WTC11 (cell line): ENCODE results near the gene CACYBP.

Experiments used
- CBFB ChIP-seq: sonication (generic); formaldehyde crosslinking; IDR thresholded peaks from 2 replicates; pipeline ENCODE4 v1.8.1; 2022; ENCODE audit warnings: mild to moderate bottlenecking, low read depth, missing genetic modification reagents
- CREB1 ChIP-seq: sonication (generic); formaldehyde crosslinking; IDR thresholded peaks from 2 replicates; pipeline ENCODE4 v1.8.0; 2023; ENCODE audit warnings: mild to moderate bottlenecking, missing genetic modification reagents
- KAT7 ChIP-seq: sonication (generic); formaldehyde crosslinking; IDR thresholded peaks from 2 replicates; pipeline ENCODE4 v1.8.1; 2023; ENCODE audit warnings: missing genetic modification reagents, mild to moderate bottlenecking, borderline replicate concordance
- PRRX2 ChIP-seq: fragments of 250-450 bp; sonication (Bioruptor Pico); IDR thresholded peaks from 2 replicates; pipeline ENCODE4 v1.8.0; 2021; ENCODE audit warnings: mild to moderate bottlenecking
- RELA ChIP-seq: sonication (generic); formaldehyde crosslinking; IDR thresholded peaks from 2 replicates; pipeline ENCODE4 v1.8.1; 2022; ENCODE audit warnings: missing genetic modification reagents, mild to moderate bottlenecking, borderline replicate concordance
- SP1 ChIP-seq: sonication (generic); formaldehyde crosslinking; conservative IDR thresholded peaks from 2 replicates; pipeline ENCODE4 v1.8.1; 2022; ENCODE audit warnings: missing genetic modification reagents
- TP53 ChIP-seq: sonication (generic); formaldehyde crosslinking; IDR thresholded peaks from 2 replicates; pipeline ENCODE4 v1.8.1; 2023; ENCODE audit warnings: mild to moderate bottlenecking, missing genetic modification reagents
- ZBTB21 ChIP-seq: sonication (generic); formaldehyde crosslinking; IDR thresholded peaks from 2 replicates; pipeline ENCODE4 v1.8.1; 2023; ENCODE audit warnings: mild to moderate bottlenecking, missing genetic modification reagents, borderline replicate concordance
- TF ChIP-seq, protein P1 (sequence below): sonication (generic); formaldehyde crosslinking; IDR thresholded peaks from 2 replicates; pipeline ENCODE4 v1.8.0; 2022; ENCODE audit warnings: mild to moderate bottlenecking, missing genetic modification reagents
- TF ChIP-seq, protein P2 (sequence below): sonication (generic); formaldehyde crosslinking; conservative IDR thresholded peaks from 2 replicates; pipeline ENCODE4 v1.8.1; 2023; ENCODE audit warnings: mild to moderate bottlenecking, low read depth, missing genetic modification reagents, moderate library complexity
- TF ChIP-seq, protein P3 (sequence below): fragments of 200-600 bp; IDR thresholded peaks from 2 replicates; pipeline ENCODE4 v1.8.0; 2022; ENCODE audit warnings: antibody characterized with exemption
- TF ChIP-seq, protein P4 (sequence below): sonication (generic); formaldehyde crosslinking; IDR thresholded peaks from 2 replicates; pipeline ENCODE4 v1.8.1; 2023; ENCODE audit warnings: mild to moderate bottlenecking, missing genetic modification reagents, moderate library complexity
- TF ChIP-seq, protein P5 (sequence below): sonication (generic); formaldehyde crosslinking; IDR thresholded peaks from 2 replicates; pipeline ENCODE4 v1.8.0; 2023; ENCODE audit warnings: missing genetic modification reagents, mild to moderate bottlenecking, borderline replicate concordance
- TF ChIP-seq, protein P6 (sequence below): sonication (generic); formaldehyde crosslinking; IDR thresholded peaks from 2 replicates; pipeline ENCODE4 v1.8.0; 2022; ENCODE audit warnings: mild to moderate bottlenecking, missing genetic modification reagents

DNA sequence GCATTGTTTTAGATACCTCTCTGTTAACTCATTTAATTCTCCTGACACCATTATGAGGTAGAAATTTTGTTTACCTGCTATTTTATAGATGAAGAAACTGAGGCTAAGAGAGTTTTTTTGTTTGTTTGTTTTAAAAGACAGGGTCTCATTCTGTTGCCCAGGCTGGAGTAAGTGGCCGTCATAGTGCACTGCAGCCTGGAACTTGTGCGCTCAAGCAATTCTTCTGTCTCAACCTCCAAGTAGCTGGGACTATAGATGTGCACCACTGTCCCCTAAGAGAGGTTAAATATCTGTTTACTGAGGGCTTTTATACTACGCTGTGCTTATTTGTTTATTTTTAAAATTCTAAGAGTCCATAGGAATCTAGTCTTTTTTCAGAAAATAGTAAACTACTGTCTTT lies 43.7 kb upstream of the CACYBP start:
- TF ChIP-seq, protein P1, sequence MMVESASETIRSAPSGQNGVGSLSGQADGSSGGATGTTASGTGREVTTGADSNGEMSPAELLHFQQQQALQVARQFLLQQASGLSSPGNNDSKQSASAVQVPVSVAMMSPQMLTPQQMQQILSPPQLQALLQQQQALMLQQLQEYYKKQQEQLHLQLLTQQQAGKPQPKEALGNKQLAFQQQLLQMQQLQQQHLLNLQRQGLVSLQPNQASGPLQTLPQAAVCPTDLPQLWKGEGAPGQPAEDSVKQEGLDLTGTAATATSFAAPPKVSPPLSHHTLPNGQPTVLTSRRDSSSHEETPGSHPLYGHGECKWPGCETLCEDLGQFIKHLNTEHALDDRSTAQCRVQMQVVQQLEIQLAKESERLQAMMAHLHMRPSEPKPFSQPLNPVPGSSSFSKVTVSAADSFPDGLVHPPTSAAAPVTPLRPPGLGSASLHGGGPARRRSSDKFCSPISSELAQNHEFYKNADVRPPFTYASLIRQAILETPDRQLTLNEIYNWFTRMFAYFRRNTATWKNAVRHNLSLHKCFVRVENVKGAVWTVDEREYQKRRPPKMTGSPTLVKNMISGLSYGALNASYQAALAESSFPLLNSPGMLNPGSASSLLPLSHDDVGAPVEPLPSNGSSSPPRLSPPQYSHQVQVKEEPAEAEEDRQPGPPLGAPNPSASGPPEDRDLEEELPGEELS (CRISPR knock-in tag) = no peak
- no peak for TF ChIP-seq CREB1 (CRISPR knock-in tag)
- TF ChIP-seq, protein P2, sequence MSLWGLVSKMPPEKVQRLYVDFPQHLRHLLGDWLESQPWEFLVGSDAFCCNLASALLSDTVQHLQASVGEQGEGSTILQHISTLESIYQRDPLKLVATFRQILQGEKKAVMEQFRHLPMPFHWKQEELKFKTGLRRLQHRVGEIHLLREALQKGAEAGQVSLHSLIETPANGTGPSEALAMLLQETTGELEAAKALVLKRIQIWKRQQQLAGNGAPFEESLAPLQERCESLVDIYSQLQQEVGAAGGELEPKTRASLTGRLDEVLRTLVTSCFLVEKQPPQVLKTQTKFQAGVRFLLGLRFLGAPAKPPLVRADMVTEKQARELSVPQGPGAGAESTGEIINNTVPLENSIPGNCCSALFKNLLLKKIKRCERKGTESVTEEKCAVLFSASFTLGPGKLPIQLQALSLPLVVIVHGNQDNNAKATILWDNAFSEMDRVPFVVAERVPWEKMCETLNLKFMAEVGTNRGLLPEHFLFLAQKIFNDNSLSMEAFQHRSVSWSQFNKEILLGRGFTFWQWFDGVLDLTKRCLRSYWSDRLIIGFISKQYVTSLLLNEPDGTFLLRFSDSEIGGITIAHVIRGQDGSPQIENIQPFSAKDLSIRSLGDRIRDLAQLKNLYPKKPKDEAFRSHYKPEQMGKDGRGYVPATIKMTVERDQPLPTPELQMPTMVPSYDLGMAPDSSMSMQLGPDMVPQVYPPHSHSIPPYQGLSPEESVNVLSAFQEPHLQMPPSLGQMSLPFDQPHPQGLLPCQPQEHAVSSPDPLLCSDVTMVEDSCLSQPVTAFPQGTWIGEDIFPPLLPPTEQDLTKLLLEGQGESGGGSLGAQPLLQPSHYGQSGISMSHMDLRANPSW (CRISPR knock-in tag) = no peak
- TF ChIP-seq, protein P3, sequence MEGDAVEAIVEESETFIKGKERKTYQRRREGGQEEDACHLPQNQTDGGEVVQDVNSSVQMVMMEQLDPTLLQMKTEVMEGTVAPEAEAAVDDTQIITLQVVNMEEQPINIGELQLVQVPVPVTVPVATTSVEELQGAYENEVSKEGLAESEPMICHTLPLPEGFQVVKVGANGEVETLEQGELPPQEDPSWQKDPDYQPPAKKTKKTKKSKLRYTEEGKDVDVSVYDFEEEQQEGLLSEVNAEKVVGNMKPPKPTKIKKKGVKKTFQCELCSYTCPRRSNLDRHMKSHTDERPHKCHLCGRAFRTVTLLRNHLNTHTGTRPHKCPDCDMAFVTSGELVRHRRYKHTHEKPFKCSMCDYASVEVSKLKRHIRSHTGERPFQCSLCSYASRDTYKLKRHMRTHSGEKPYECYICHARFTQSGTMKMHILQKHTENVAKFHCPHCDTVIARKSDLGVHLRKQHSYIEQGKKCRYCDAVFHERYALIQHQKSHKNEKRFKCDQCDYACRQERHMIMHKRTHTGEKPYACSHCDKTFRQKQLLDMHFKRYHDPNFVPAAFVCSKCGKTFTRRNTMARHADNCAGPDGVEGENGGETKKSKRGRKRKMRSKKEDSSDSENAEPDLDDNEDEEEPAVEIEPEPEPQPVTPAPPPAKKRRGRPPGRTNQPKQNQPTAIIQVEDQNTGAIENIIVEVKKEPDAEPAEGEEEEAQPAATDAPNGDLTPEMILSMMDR = no peak
- TF ChIP-seq TP53 (CRISPR knock-in tag) = no peak
- TF ChIP-seq CBFB (CRISPR knock-in tag) = no peak
- no peak for TF ChIP-seq KAT7 (CRISPR knock-in tag)
- TF ChIP-seq, protein P4, sequence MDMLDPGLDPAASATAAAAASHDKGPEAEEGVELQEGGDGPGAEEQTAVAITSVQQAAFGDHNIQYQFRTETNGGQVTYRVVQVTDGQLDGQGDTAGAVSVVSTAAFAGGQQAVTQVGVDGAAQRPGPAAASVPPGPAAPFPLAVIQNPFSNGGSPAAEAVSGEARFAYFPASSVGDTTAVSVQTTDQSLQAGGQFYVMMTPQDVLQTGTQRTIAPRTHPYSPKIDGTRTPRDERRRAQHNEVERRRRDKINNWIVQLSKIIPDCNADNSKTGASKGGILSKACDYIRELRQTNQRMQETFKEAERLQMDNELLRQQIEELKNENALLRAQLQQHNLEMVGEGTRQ = no peak
- TF ChIP-seq ZBTB21 (CRISPR knock-in tag) = no peak
- no peak for TF ChIP-seq PRRX2 (CRISPR knock-in tag)
- TF ChIP-seq, protein P5, sequence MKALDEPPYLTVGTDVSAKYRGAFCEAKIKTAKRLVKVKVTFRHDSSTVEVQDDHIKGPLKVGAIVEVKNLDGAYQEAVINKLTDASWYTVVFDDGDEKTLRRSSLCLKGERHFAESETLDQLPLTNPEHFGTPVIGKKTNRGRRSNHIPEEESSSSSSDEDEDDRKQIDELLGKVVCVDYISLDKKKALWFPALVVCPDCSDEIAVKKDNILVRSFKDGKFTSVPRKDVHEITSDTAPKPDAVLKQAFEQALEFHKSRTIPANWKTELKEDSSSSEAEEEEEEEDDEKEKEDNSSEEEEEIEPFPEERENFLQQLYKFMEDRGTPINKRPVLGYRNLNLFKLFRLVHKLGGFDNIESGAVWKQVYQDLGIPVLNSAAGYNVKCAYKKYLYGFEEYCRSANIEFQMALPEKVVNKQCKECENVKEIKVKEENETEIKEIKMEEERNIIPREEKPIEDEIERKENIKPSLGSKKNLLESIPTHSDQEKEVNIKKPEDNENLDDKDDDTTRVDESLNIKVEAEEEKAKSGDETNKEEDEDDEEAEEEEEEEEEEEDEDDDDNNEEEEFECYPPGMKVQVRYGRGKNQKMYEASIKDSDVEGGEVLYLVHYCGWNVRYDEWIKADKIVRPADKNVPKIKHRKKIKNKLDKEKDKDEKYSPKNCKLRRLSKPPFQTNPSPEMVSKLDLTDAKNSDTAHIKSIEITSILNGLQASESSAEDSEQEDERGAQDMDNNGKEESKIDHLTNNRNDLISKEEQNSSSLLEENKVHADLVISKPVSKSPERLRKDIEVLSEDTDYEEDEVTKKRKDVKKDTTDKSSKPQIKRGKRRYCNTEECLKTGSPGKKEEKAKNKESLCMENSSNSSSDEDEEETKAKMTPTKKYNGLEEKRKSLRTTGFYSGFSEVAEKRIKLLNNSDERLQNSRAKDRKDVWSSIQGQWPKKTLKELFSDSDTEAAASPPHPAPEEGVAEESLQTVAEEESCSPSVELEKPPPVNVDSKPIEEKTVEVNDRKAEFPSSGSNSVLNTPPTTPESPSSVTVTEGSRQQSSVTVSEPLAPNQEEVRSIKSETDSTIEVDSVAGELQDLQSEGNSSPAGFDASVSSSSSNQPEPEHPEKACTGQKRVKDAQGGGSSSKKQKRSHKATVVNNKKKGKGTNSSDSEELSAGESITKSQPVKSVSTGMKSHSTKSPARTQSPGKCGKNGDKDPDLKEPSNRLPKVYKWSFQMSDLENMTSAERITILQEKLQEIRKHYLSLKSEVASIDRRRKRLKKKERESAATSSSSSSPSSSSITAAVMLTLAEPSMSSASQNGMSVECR = no peak
- TF ChIP-seq SP1 (CRISPR knock-in tag) = no peak
- TF ChIP-seq, protein P6, sequence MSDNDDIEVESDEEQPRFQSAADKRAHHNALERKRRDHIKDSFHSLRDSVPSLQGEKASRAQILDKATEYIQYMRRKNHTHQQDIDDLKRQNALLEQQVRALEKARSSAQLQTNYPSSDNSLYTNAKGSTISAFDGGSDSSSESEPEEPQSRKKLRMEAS (CRISPR knock-in tag) = no peak
- TF ChIP-seq RELA = no peak
